GM21515 (cell line): Measurements from ENCODE around the gene PLXDC2.

ENCODE experiments used
- ATAC-seq: cut with Tn5 transposase; IDR thresholded peaks from one replicate; pipeline ENCODE4 v1.9.1; 2021; ENCODE audit not compliant: unreplicated experiment

The PLXDC2 gene

GRCh38 chr10:19933772-19934171 is 117.5 kb downstream of the PLXDC2 start:
- ATAC-seq = no peak

GRCh38 chr10:19935176-19935575 is 118.9 kb downstream of the PLXDC2 start:
- no peak for ATAC-seq

DNA sequence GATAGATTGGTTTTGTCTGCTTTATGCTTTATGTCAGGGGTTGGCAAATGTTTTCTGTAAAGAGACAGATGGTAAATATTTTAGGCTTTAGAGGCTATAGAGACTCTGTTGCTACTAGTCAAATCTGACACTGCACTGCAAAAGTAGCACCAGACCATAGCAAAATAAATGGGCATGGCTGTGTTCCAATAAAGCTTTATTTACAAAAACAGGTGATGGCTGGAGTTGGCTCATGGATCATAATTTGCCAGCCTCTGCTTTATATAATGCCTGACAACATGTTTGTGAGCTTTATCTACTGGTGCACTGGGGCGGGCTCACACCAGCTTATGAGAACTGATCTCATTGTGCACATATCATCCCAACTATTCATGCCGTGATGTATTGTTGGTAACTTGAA is 120.1 kb downstream of the PLXDC2 start:
- ATAC-seq = no peak

DNA sequence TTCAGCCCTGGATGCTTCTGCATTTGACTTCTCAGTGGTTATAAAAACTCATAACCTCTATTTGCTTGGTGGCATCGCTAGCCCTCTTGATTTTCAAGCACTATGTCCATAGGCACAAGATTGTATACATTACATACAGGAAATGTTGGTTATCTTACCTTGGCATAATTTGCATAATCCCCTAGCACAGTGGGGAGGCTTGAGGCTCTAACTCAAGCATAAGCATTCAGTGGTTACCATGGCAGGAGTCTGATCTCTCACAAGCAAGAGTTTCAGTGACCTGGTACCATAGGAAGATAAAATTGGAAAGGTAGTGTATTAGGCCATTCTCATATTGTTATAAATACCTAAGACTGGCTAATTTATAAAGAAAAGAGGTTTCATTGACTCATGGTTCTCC is 121.8 kb downstream of the PLXDC2 start:
- no peak for ATAC-seq

DNA sequence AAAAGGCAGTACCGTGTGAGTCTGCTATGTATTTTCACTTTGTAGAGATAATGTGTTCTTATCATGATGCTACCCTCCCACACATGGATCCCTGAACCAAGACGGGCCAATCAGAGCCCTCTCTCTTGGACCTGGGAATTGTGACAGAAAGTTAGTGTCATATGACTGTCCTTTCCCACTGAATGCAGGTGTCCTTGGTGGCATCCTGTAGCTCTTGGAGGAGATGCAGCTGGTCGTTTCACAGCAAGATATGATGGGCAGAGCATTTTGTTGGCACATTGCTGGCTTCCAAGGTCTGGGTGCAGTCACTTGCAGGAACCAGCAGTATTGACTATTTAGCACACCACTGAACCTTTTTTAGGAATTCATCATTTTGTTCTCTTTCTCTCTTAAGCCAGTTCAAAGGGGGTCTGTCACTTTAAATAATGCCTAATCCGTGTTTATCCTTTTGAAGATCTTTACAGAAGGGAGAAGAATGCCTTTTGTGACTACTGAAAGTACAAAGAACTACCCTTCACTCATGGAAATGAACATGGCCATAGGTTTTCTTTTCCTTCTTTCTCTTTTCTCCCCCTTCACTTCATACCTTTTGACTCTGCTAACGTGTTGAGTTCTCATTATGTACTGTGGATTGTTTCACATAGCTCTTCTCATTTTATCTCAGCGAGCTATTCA is 125.1 kb downstream of the PLXDC2 start:
- ATAC-seq = no peak

DNA sequence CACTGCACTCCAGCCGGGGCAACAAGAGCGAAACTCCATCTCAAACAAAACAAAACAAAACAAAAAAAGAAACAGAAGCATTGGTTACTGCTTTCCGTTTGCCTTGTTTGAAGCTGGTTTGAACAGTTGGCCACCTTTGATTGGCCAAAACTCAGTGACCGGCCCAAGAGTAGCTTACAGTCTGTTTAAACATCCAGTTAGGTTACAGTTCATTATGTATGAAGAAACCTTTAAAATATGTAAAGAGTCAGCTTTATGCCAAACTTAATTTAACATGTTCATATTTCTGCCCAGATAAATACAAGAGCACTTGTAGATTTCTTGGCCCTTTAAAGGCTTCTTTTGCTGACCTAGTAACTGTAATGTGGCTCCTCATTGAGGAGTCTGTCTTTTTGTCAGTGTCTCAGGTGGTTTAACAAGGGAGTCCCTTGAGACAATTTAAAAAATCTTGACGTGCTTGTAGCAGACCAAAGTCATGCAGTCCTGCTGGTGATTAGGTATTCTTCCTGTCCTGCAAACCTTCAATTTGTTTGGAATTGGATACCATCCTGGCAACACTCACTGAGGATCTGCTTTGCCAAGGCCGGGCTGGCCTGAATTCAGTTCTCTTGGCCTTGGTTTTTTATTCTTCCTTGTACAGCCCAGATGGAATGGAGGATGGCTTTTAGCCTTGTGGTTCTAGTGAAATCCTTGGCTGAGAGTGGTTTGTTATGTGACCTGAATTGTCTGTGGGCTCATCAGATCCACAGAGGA is 128.9 kb downstream of the PLXDC2 start:
- no peak for ATAC-seq

- ATAC-seq = no peak
Measured at GRCh38 chr10:19946245-19946644, 130.0 kb downstream of the PLXDC2 start.

DNA sequence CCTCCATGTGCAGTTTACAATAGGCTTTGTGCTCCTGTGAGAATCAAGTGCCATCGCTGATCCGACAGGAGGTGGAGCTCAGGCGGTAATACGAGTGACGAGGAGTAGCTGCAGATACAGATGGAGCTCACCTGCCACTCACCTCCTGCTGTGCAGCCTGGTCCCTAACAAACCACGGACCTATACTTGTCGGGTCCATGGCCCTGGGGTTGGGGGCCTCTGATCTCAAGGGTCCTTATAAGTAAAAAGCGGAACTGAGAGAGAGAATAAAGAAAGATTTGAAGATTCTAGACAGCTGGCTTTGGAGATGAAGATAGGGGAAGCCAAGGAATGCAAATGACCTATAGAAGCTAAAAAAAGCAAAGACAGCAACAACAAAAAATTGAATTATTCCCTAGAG is 130.6 kb downstream of the PLXDC2 start:
- no peak for ATAC-seq

- ATAC-seq = no peak
Measured at GRCh38 chr10:19947215-19947614, 131.0 kb downstream of the PLXDC2 start.

DNA sequence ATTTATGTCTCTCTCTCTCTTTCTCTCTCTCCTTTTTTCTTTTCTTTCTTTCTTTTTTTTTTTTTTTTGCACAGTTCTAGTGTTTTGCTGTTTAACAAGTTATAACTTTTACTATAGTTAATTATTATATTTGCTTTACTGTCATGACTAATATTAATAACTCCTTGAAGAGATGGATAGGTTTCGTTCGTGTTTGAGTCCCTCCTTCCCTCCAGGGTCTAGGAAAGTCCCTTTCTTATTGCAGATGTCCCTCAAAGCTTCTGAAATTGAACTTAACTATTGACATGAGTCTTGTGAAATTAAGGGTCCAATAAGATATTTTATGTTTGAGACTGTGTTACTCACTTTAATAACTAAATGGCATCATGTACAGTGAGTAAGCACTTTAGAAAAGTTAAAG is 131.4 kb downstream of the PLXDC2 start:
- no peak for ATAC-seq

DNA sequence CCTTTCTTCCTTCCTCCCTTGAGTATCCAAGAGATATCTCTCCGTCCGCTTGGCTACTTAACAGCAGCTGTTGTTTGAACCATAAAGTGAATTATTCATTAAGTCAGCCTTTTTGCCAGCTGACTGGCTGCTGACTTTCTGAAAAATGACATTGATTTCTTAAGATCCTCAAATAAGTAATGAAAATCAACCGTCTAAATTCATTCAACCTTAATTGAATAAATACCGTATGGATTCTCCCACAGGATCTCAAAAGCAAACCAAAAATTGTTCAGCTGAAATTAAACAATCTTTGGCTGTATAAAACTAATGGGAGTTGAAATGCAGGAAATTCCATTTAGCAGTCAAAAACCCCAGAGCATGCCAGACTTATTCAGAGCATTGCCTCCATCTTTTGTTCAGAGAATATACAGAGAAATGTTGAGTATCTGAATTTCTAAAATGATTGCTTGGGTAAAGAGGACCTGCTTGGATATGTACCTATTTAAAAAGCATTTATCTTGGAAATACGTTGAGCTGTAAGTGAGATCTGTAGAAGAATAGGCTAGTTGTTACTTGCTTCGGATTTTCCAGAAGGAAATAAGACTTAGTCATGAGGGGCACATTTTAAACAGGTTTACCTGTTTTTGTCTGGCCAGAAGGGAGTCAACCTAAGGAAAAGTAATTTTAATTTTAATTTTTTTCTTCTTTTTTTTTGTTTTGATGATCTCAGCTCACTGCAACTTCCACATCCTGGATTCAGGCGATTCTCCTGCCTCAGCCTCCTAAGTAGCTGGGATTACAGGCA is 136.2 kb downstream of the PLXDC2 start:
- no peak for ATAC-seq

DNA sequence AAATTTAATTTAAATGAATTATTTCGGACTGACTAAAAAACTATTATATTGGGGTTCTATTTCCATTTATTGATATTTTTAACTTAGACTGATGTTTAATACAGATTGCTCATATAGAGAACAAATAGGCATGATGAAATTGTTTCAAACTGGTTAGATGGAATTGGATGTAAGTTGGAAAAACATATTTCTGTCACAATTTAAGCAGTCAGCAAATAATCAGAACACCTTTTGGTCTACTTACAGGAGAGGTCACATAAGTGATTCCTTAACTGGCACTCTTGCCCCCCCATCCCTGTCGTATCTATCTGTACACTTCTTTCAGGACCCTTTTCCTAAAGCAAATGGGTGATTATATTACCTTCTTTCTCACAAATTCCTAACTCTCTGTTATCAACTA is 138.4 kb downstream of the PLXDC2 start:
- ATAC-seq = no peak

GRCh38 chr10:19956516-19957032 is 140.3 kb downstream of the PLXDC2 start:
- ATAC-seq = no peak

- peak; percentile 94 for ATAC-seq
Measured at GRCh38 chr10:19958787-19959186, 142.6 kb downstream of the PLXDC2 start.

- ATAC-seq = no peak
Measured at GRCh38 chr10:19961076-19962053, 145.1 kb downstream of the PLXDC2 start.

DNA sequence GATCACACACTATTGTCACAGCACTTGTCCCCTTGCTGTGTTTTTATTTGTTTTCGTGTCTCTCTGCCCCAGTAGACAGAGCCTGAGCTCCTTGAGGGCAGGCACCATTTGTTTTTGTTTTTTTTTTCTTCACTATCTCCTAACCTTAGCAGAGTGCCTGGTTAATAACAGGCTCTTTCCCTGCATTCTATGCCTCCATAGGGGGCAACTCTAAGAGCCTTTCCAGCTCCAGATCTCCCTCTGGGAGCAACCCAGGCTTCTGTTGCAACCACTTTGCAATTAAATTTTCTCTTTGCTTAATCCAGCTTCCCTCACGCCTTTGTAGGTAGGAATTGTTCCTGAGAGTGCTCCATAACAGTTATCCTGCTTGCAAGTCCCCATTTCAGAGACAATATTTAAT is 148.4 kb downstream of the PLXDC2 start:
- no peak for ATAC-seq

GRCh38 chr10:19966751-19967150 is 150.5 kb downstream of the PLXDC2 start:
- no peak for ATAC-seq

DNA sequence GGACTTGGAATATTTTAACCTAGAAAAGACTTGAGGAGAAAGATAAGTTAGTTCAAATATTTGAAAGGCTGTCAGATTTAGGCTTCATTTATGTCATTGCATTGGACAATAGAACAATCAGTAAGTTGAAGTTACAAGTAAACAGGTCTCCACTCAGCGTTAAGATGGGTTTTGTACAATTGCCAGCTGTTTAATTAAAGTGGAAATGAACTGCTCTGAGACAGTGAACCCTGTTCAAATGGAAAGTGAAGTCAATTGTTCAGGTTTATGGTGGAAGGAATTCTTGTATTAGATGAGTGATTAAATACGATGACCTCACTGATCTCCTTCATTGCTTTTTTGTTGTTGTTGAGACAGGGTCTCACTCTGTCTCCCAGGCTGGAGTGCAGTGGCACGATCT is 151.7 kb downstream of the PLXDC2 start:
- ATAC-seq = no peak

- ATAC-seq = no peak
Measured at GRCh38 chr10:19968745-19969144, 152.5 kb downstream of the PLXDC2 start.

DNA sequence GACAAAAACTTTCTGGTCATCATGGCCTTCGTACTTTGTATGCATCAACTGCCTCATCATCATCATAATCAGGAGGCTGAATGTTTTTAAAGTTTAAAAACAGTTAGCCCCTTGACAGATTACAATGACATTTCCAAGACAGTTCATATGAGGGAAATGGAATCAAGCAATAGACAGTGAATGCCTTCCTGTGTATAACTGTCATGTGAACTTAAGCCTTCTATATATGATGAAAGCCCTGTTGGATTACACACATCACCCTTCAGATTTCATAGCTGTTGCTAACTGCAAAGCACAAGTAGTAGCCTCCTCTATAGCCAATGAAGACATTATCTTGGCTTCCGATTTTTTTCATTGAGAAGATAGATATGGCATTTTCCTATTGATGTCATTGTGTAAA is 154.0 kb downstream of the PLXDC2 start:
- ATAC-seq = no peak

DNA sequence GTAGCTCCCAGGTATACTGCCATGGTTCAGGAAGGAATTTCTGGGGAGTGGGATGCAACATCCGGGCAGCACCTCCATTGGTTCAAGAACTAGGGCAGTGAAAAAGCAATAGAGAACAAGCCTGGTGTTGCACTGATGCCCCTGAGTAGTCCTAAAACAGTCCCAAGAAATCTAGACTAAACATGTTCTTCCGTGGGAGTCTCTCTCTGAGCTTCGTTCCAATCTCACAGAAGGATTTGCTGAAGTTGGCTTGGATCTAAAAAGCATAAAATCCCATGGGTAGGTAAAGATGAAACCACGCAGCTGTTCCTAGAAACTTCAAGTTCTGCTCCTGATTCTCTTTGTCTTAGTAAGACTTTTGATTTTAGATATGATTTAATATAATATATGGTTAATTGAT is 154.5 kb downstream of the PLXDC2 start:
- ATAC-seq = no peak
